Heart left ventricle (tissue), 13 donors: Measurements from ENCODE around the gene PSMB1.

Experiments
- CTCF ChIP-seq, 12 donors: fragments of 200-600 bp; sonication (generic) in 4 of 12; IDR thresholded peaks; one replicate each; pipeline versions ENCODE4 v1.5.0 to v1.8.0; 2018 to 2022; ENCODE audit warnings: antibody characterized with exemption in 12 of 12, mild to moderate bottlenecking in 5 of 12
- POLR2A ChIP-seq, 2 donors: fragments of 450-650 bp; IDR thresholded peaks; one replicate each; pipeline ENCODE4 v1.6.1; 2017; ENCODE audit warnings: antibody characterized with exemption in 2 of 2, mild to moderate bottlenecking in 2 of 2, moderate library complexity in 2 of 2
- donor health status: ischemic (EF 13 %, LVEDD 7.1; RV severe dilation, severe dysfunction).
- donor health status: DM: no; HTN: yes; CAD: no.
- donor health status: DM: no; HTN: no; CAD: no.
- donor health status: ischemic (EF 25% LVEDD 6.9; RV normal size, moderate dysfunction).
- donor health status: ischemic (EF 25% LVEDD 5.7; RV mildly dilated, moderate dysfunction).
- donor health status: ischemic (EF 35%, LVEDD 5.7; RV mildly dilated, moderate dysfunction).
- donor health status: nonischemic (EF 11% LVEDD 7.7; RV severe dilation, severe dysfunction).
- donor health status: DM: yes; HTN: yes; CAD: no.
- donor health status: PGD.
- donor health status: ischemic (EF 29% LVEDD 5.4; RV normal size, mild dysfunction).
- donor health status: nonischemic (EF 23%, LVEDD 6.1; RV moderate dilation, normal function).

- TF ChIP-seq CTCF (IDR thresholded peaks at IDR 0.05): no peak
- TF ChIP-seq POLR2A (IDR thresholded peaks at IDR 0.05): no peak
These were observed 29.6 kb downstream of the PSMB1 start for GRCh38 chr6:170523256-170524171.
